ENCODE results near the gene TUBGCP3. TPM values are rescaled to one million over a fixed set of nuclear protein-coding genes. Genes with fewer than 3 reads are reported as not detected.

The TUBGCP3 gene
- total RNA-seq, 1 experiment from 2014 or later, result 37.3 TPM

DNA sequence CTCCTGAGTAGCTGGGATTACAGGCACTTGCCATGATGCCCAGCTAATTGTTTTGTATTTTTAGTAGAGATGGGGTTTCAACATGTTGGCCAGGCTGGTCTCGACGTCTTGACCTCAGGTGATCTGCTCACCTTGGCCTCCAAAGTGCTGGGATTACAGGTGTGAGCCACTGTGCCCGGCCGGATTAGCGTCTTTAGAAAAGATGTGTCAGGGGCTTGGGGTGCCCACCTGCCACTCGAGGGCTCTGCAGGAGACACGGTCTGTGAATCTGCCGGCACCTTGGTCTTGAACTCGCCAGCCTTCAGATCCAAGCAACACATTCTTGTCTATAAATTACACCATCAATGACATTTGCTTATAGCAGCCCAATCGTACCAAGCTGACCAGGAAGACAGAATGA lies 38.8 kb upstream of the TUBGCP3 start:
- Histone ChIP-seq H3K18ac (ENCODE audit: insufficient read length, low read depth, low read length) (no peak overlapping the region), H3K79me1 (ENCODE audit: insufficient read depth, low read depth, low read length, poor library complexity, severe bottlenecking) (no peaks in the 10 kb centered on the region), H3K27me3 (ENCODE audit: insufficient read depth, low read length) (no peaks in the 10 kb centered on the region), H4K8ac (replicated peaks; ENCODE audit: insufficient read length, low read depth, low read length) (no peak overlapping the region), H3K23me2 (ENCODE audit: insufficient read length, low read depth, low read length, poor library complexity, severe bottlenecking) (no peaks in the 10 kb centered on the region), H2BK20ac (ENCODE audit: low read depth, low read length, poor library complexity, severe bottlenecking) (no peak overlapping the region), H3K27ac (ENCODE audit: insufficient read length, low read depth, low read length) (no peak overlapping the region), H3K14ac (ENCODE audit: insufficient read depth, low read length) (no peak overlapping the region), H2BK5ac (ENCODE audit: insufficient read length, low read length) (no peak overlapping the region), H3K9me3 (ENCODE audit: control insufficient read depth, low read depth, low read length) (no peaks in the 10 kb centered on the region), H4K5ac (ENCODE audit: insufficient read length, low read depth, low read length) (no peak overlapping the region), H3K79me2 (ENCODE audit: insufficient read depth, low read length) (no peaks in the 10 kb centered on the region), H3K23ac (ENCODE audit: insufficient read length, low read depth, low read length) (no peak overlapping the region), H4K91ac (ENCODE audit: insufficient read length, low read depth, low read length) (no peak overlapping the region), H3T11ph (ENCODE audit: low read length) (no peak overlapping the region), H3K4me2 (ENCODE audit: insufficient read depth, insufficient read length, low read length) (no peak overlapping the region), H2BK15ac (ENCODE audit: low read depth, low read length) (no peak overlapping the region), H2BK12ac (ENCODE audit: insufficient read length, low read depth, low read length) (no peak overlapping the region), H3K4ac (ENCODE audit: low read depth, low read length) (no peak overlapping the region), H2AK5ac (ENCODE audit: insufficient read length, low read length) (no peak overlapping the region), H3K9ac (ENCODE audit: extremely low read depth, insufficient read length, low read length) (no peak overlapping the region), H2AFZ (ENCODE audit: low read length) (no peak overlapping the region), H3K56ac (ENCODE audit: insufficient read length, low read depth, low read length) (no peak overlapping the region), H4K20me1 (ENCODE audit: control insufficient read depth, insufficient read depth, insufficient read length) (no peaks in the 10 kb centered on the region), H2BK120ac (ENCODE audit: low read depth, low read length, poor library complexity, severe bottlenecking) (no peak overlapping the region), H3K4me1 (ENCODE audit: insufficient read depth, low read length) (no peaks in the 10 kb centered on the region)
- peaks cover 54% of the 10 kb centered on the region for H3K27me3 Mint-ChIP-seq (ENCODE audit: low read depth)
- H3K9me3 Mint-ChIP-seq, result no peaks in the 10 kb centered on the region
- no peak overlapping the region for H3K4me3 Mint-ChIP-seq
- DNase-seq, result no peak
- no peaks in the 10 kb centered on the region for H3K4me1 Mint-ChIP-seq
- WGBS (ENCODE audit: extremely low coverage, insufficient read length, low lambda C conversion rate), result no CpG with 5 or more reads among the region's 10 CpGs
- H3K27ac Mint-ChIP-seq, result no peak overlapping the region
- TF ChIP-seq, protein P1, sequence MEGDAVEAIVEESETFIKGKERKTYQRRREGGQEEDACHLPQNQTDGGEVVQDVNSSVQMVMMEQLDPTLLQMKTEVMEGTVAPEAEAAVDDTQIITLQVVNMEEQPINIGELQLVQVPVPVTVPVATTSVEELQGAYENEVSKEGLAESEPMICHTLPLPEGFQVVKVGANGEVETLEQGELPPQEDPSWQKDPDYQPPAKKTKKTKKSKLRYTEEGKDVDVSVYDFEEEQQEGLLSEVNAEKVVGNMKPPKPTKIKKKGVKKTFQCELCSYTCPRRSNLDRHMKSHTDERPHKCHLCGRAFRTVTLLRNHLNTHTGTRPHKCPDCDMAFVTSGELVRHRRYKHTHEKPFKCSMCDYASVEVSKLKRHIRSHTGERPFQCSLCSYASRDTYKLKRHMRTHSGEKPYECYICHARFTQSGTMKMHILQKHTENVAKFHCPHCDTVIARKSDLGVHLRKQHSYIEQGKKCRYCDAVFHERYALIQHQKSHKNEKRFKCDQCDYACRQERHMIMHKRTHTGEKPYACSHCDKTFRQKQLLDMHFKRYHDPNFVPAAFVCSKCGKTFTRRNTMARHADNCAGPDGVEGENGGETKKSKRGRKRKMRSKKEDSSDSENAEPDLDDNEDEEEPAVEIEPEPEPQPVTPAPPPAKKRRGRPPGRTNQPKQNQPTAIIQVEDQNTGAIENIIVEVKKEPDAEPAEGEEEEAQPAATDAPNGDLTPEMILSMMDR (conservative IDR thresholded peaks at IDR 0.05), result no peak
- H3K36me3 Mint-ChIP-seq (ENCODE audit: insufficient read depth in 1 of 3, low read depth in 3 of 3), result no peaks in the 10 kb centered on the region

All from H9 (cell line).